DLD1 (cell line): ENCODE results near the gene SLC48A1.

Source experiments
- in situ Hi-C: cut with HindIII; loops from 2 replicates; pipeline ENCODE4 v1.10.0; 2017; ENCODE audit warnings: low sequenced_read_pairs

The SLC48A1 gene

DNA sequence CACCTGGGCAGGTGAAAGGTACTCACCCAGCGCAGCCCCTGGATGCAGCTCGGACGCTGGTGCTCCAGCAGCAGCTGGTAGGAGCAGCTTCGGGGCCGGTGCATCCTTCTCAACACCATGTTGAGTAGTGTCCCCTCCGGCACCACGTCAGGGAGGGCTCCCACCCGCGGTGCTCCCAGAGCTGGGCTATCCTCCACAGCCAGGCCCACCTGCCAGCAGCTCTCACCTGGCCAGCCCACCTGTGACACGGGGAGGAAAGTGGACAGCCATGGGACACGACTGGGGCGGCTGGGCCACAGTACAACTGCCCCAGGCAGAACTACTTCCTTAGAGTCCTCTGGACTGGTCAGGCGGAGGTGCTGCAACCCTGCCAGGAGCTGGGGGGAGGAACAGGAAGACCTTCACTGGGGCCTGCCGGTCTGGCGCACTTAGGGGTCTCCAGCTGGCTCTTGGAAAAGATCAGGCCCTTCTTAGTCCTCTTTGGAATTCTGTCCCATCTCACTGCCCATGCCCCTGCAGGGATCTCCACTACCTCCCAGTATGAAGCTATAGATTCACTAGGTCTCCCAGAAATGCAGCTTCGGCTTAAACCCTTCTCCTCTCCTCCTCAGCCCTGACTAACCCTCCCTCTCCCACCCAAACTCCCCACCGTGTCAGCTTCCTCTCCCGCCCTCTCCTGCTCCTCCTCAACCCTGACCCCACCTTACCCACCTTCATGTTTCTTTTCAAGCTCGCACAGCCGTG, 15.0 kb upstream of the SLC48A1 start:
- in situ Hi-C loops: no loop called here

- in situ Hi-C loops: no loop called here
These were observed 14.5 kb upstream of the SLC48A1 start for GRCh38 chr12:47758584-47758833.

DNA sequence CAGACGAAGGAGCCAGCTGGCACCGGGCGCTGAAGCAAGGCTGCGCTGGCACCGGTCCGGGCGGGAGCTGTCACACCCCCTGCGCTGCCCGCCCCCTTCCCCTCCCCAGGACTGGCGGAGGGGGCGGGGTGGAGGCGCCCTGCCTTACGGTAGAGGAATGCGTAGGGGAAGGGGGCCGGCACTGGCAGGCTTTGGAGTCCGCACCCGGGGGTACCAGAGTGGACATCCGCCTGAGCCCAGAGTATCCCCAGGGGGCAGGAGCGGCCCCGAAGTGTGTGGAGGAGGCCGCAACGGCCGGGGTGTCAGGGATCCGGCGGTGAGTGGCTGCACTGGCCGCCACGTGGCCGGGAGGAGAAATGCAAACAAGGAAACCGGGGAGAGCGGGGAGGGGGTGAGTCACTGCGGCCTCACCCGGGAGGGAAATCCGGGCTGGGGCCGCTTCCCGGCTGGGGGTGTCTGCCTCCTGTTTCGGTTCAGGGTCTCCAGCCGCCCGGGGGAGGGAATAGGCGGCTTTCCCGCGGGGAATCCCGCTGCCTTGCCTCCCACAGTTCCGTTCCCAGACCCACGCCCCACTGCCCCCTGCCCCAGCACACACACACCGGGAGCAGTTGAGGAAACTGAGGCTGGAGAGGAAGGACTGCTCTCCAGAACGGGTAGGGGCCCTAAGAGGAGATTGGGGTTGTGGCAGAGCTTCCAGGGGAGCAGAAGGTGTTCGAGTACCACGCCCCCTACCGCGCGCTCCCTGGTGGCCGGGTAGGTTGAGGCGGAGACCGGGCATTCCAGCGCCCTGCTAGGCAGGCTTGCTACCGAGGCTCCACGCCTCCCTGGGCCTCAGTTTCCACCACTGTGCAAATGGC, 14.0 kb upstream of the SLC48A1 start, which contains the start of gene RAPGEF3:
TSS of gene RAPGEF3 (minus strand) at position 47 of the 857 bp plus-strand sequence. CDS start 324 bp downstream, outside the sequence.
- in situ Hi-C loops: no loop called here

DNA sequence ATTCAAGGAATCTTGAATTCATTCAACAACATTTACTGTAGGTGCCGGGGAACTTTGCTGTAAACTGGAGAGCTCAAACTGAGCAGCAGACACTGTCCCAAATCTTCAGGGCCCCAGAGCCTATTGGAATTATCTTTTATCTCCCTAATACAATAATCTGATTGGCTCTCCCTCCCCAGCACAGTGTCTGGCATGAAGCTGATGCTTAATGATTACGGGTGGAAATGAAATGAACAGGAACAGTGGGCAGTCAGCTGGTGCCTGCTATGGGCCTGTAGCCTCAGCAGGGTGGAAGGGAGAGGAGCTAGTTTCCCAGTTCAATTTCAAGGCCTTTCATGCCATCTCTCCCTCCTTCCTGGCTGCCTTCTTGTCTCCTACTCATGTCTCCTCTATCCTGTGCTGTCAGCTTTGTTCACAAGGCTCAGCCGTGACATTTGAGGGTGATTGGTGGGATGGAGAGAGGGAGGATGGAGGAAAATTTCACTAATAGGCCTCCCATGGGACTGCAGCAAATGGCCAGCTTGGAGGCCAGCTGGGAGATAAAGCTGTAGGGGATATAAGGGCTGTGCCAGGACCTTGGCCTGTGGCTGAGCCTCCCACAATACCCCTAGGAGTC, 10.1 kb upstream of the SLC48A1 start:
- in situ Hi-C loops: no loop called here

DNA sequence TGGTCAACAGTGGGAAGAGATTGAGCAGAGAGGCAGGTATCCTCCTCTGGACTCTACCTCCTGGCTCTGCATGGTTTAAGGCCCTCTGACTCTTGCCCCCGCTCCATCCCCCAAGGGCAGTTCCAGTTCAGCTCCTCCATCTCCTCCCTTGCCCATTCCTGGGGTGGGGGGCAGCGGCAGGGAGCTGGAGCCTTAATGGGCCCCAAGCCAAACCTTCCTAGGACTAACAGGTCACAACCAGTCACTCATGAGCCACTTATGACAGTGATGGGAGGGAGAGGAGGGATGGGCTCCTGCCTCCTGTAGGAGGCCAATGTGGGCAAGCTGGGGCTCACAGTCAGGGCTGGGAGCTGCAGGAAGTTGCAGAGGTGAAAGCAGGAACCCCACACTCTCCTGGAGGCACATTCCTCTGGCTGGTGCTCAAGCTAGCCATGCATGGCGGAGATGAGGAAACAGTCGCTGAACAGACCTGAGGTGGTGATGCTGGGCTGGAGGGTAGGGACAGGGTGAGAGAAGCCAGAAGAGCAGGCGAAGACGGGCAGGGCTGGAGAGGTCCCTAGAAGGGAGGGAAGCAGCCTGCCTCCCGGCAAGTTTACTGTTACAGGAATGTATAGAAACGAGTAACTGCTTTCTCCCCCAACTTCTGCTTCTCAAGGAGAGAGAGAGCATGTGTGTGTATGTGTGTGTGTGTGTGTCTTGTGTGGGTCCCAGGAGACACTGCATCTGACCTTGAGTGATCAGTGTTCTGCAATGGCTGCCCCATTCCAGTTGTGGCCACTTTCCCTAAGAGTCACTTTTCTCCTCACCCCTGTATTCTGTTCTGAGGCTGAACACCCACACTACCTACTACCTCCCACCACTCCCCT, 9.3 kb upstream of the SLC48A1 start:
- in situ Hi-C loops: no loop called here

DNA sequence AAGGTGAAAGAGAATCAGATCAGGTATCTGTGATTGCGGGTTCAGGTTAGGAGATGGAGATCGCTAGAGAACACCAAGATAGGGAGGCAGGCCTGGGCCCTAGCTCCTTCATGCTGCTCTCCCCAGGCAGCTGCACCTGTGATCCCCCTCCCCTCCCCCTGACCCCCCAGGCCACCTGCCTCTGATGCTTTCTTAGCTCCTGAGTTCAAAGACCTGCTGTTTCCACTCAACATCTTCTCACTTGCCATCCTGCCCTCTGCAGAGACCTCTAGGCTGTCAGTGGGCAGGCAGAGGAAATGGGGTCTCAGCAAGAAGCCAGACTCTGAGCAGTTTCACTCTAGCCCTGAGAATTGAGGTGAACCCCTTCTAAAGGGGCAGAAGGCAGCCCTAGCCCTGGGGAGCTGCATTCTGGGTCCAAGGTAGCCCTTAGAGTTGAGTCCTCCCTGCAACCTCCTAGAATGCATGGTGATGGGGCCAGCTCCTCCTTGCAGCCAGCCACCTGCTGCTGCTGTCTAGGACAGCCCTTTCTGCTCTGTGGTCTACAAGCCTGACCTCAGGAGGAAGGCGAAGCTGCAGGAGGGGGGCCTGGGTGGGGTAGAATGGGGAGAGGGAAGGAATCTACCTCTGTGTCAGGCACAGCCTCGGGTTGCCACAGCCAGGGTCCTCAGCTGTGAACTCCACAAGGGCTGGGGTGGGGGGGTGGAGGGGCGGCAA, 6.4 kb upstream of the SLC48A1 start:
- in situ Hi-C loops: no loop called here

GRCh38 chr12:47767216-47767724, 5.8 kb upstream of the SLC48A1 start:
- in situ Hi-C loops: no loop called here

- in situ Hi-C loops: no loop called here
These were observed 4.7 kb upstream of the SLC48A1 start for GRCh38 chr12:47768323-47768811.

GRCh38 chr12:47769234-47770085, 3.6 kb upstream of the SLC48A1 start:
- in situ Hi-C loops: no loop called here

- in situ Hi-C loops: no loop called here
These were observed 2.8 kb upstream of the SLC48A1 start for GRCh38 chr12:47770086-47770726.

GRCh38 chr12:47771304-47771703, 1.7 kb upstream of the SLC48A1 start:
- in situ Hi-C loops: no loop called here

DNA sequence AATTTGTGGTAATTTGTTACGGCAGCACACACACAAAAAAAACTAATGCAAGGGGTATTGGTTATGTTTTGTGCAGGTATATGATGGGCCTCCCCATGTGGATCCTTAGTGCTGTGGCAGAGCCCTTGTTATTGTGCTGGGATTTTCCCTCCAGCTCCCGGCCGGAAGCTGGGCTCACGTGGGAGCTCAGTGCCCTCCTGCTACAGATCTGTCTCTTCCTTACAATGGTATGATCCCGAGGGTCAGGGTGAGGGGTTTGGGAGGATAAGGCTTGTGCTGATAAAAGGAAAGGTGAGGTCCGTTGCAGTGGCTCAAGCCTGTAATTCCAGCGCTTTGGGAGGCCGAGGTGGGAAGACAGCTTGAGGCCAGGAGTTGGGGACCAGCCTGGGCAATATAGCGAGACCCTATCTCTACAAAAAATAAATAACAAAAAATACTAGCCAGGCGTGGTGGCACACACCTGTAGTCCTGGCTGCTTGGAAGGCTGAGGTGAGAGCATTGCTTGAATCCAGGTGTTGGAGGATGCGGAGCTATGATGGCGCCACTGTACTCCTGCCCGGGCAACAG, 861 bp upstream of the SLC48A1 start:
- in situ Hi-C loops: no loop called here

DNA sequence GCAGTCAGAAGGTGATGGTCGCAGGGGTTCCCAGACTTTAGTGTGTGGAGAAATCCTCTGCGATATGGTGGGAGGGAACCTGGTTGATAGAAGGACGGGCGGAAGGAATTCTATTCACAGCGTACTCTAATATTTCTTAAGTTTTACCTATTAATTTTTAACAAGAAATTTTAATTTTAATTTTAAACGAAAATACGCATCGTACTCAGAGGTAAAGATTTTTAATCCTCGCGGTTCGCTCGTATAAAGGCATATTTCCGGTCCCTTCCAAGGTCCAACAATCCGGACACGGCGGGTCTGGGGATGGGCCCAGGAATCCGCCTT, 338 bp upstream of the SLC48A1 start:
- in situ Hi-C loops: no loop called here

DNA sequence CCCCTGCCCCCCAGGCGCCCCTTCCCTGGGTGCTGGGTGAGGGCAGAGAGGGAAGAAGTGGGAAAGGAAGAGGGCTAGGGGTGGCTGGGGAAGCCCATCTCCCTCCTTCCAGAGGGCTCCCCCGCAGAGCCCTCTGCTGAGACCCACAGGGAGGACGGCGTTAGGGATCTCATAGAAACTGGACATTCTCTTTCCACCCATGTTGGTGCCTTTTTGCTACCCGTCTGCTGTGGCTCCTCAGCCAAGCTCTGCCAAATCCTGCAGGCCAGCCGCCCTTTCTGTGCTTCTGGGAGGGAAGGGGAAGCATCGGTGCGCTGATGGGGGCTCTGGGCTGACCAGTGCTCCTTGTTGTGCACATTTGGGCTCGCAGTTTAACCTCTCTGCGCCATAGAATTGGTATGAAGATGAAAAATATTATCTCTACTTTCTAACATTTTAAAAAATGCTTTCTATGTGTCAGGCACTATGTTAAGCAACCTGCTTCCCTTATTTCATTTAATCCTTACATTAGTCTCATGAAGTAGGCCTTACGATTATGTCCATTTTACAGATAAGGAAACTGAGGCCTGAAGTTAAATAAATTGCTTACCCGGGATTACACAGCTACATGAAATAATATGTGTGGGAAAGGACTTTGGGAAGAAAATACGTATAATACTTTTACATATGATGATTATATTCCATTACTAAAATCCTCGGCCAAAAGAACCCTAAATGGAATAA, 981 bp downstream of the SLC48A1 start:
- in situ Hi-C loops: no loop called here

DNA sequence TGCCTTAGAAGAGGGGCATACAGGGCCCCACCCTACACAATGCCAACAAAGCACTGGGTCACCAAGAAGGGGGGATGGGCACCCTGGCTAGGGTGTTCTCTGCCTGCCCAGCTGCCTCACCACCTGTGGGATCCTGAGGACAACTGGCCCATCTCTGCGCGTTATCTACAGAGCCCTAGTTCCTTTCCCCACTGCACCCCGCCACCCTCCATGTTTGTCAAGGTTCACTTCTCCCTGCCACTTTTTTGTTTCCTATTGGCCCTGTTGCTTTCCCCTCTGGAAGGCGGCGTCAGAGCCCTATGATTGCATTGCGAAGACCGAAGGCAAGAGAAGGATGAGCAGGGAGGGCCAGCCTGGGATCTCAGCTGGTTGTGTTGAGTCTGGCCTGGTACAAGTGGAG, 1.6 kb downstream of the SLC48A1 start:
- in situ Hi-C loops: no loop called here

- in situ Hi-C loops: no loop called here
These were observed 2.3 kb downstream of the SLC48A1 start for GRCh38 chr12:47775100-47775911.
